Stomach (tissue), 4 donors: ENCODE measurements around the gene RAB40B.

ENCODE experiments used
- CTCF ChIP-seq, 7 experiments: fragments of 450-650 bp in 4 of 7; fragments of 200-600 bp in 3 of 7; sonication (generic) in 3 of 7; IDR thresholded peaks; one replicate each; pipeline ENCODE4 v1.5.1; 2016 to 2019; ENCODE audit warnings: antibody characterized with exemption in 7 of 7, control low read depth in 2 of 7, mild to moderate bottlenecking in 1 of 7
- EP300 ChIP-seq: sonication (generic); formaldehyde crosslinking; IDR thresholded peaks from one replicate; pipeline ENCODE4 v1.6.1; 2017; ENCODE audit warnings: antibody characterized with exemption
- POLR2A ChIP-seq, 4 donors: fragments of 450-650 bp; IDR thresholded peaks; one replicate each; pipeline ENCODE4 v1.6.1; 2016; ENCODE audit warnings: antibody characterized with exemption in 4 of 4, control low read depth in 2 of 4, mild to moderate bottlenecking in 1 of 4, moderate library complexity in 1 of 4
- POLR2AphosphoS5 ChIP-seq, 3 donors: sonication (generic); formaldehyde crosslinking; IDR thresholded peaks; one replicate each; pipeline ENCODE4 v1.6.1; 2016; ENCODE audit warnings: antibody characterized with exemption in 3 of 3

DNA sequence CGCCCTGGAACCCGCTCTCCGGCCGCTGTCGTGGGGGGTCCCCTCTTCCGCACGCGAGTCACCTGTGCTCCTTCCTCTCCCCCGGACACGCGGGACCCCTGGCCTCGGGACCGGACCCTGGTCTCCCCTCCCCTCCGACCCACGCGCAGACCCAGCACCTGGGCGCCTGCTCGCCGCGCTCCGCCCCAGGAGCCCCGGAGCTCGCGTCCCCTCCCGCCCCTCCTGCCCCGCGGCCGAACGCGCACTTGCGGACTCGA, 762 bp downstream of the RAB40B start:
- TF ChIP-seq CTCF (IDR thresholded peaks at IDR 0.05), result no peak
- no peak for TF ChIP-seq POLR2A (IDR thresholded peaks at IDR 0.05)
- no peak for TF ChIP-seq POLR2AphosphoS5 (IDR thresholded peaks at IDR 0.05)
- no peak for TF ChIP-seq EP300
